GM23338 (cell line): ENCODE data around the gene TLR9.

Experiments used
- CREB1 ChIP-seq: fragments of 250-450 bp; sonication (Bioruptor Pico); IDR thresholded peaks from 2 replicates; pipeline ENCODE4 v1.5.0; 2020; ENCODE audit warnings: low read depth, mild to moderate bottlenecking, moderate library complexity
- EZH2 ChIP-seq: fragments of 200-600 bp; sonication (generic); IDR thresholded peaks from one replicate; pipeline ENCODE4 v1.8.0; 2017; ENCODE audit warnings: antibody characterized with exemption, mild to moderate bottlenecking, low read depth; ENCODE audit not compliant: unreplicated experiment
- EZH2phosphoT487 ChIP-seq: fragments of 200-600 bp; sonication (generic); IDR thresholded peaks from one replicate; pipeline ENCODE4 v1.8.1; 2018; ENCODE audit warnings: antibody characterized with exemption; ENCODE audit not compliant: unreplicated experiment
- JUNB ChIP-seq: IDR thresholded peaks from one replicate; pipeline ENCODE4 v1.6.1; 2016; ENCODE audit warnings: antibody characterized with exemption; ENCODE audit not compliant: unreplicated experiment
- POLR2AphosphoS5 ChIP-seq: IDR thresholded peaks from 2 replicates; pipeline ENCODE4 v1.6.1; 2016; ENCODE audit warnings: antibody characterized with exemption, low read depth
- ZNF331 ChIP-seq: fragments of 250-450 bp; sonication (Bioruptor Pico); IDR thresholded peaks from 2 replicates; pipeline ENCODE4 v1.5.0; 2020; ENCODE audit warnings: low read depth, mild to moderate bottlenecking, moderate library complexity
- TF ChIP-seq, protein P1 (sequence below): IDR thresholded peaks from one replicate; pipeline ENCODE4 v1.6.1; 2018; ENCODE audit warnings: antibody characterized with exemption; ENCODE audit not compliant: unreplicated experiment
- TF ChIP-seq, protein P2 (sequence below), 2 experiments: fragments of 200-600 bp in 1 of 2; sonication (generic) in 1 of 2; conservative IDR thresholded peaks; 2 replicates each; pipeline versions ENCODE4 v1.5.1 to v1.6.1; 2016 to 2017; ENCODE audit warnings: antibody characterized with exemption in 2 of 2, low read depth in 2 of 2, mild to moderate bottlenecking in 2 of 2, moderate library complexity in 1 of 2
- TF ChIP-seq, protein P3 (sequence below): fragments of 250-450 bp; sonication (Bioruptor Pico); IDR thresholded peaks from 2 replicates; pipeline ENCODE4 v1.5.0; 2020; ENCODE audit warnings: mild to moderate bottlenecking, moderate library complexity

DNA sequence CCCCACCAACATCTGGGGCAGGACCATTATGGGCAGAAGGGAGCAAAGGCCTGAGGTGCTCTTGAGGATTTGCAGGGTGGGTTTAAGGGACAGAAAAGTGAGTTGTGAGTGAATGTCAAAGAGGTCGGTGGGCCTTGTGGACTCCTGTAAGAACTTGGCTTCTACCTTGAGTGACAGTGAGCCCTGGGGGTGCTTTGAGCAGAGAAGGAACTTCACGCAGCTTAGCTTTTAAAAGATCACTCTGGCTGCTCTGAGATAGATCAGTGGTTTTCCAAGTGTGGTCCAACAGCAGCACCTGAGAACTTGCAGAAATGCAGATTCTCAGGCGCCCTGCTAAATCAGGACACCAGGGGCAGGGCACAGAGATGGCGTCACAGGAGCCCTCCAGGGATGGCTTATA lies 42.8 kb downstream of the TLR9 start:
- TF ChIP-seq, protein P1, sequence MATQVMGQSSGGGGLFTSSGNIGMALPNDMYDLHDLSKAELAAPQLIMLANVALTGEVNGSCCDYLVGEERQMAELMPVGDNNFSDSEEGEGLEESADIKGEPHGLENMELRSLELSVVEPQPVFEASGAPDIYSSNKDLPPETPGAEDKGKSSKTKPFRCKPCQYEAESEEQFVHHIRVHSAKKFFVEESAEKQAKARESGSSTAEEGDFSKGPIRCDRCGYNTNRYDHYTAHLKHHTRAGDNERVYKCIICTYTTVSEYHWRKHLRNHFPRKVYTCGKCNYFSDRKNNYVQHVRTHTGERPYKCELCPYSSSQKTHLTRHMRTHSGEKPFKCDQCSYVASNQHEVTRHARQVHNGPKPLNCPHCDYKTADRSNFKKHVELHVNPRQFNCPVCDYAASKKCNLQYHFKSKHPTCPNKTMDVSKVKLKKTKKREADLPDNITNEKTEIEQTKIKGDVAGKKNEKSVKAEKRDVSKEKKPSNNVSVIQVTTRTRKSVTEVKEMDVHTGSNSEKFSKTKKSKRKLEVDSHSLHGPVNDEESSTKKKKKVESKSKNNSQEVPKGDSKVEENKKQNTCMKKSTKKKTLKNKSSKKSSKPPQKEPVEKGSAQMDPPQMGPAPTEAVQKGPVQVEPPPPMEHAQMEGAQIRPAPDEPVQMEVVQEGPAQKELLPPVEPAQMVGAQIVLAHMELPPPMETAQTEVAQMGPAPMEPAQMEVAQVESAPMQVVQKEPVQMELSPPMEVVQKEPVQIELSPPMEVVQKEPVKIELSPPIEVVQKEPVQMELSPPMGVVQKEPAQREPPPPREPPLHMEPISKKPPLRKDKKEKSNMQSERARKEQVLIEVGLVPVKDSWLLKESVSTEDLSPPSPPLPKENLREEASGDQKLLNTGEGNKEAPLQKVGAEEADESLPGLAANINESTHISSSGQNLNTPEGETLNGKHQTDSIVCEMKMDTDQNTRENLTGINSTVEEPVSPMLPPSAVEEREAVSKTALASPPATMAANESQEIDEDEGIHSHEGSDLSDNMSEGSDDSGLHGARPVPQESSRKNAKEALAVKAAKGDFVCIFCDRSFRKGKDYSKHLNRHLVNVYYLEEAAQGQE: no peak
- TF ChIP-seq EZH2 (no peak), EZH2phosphoT487 (no peak), ZNF331 (CRISPR knock-in tag) (no peak), POLR2AphosphoS5 (no peak), JUNB (no peak), CREB1 (CRISPR knock-in tag) (no peak)
- TF ChIP-seq, protein P2, sequence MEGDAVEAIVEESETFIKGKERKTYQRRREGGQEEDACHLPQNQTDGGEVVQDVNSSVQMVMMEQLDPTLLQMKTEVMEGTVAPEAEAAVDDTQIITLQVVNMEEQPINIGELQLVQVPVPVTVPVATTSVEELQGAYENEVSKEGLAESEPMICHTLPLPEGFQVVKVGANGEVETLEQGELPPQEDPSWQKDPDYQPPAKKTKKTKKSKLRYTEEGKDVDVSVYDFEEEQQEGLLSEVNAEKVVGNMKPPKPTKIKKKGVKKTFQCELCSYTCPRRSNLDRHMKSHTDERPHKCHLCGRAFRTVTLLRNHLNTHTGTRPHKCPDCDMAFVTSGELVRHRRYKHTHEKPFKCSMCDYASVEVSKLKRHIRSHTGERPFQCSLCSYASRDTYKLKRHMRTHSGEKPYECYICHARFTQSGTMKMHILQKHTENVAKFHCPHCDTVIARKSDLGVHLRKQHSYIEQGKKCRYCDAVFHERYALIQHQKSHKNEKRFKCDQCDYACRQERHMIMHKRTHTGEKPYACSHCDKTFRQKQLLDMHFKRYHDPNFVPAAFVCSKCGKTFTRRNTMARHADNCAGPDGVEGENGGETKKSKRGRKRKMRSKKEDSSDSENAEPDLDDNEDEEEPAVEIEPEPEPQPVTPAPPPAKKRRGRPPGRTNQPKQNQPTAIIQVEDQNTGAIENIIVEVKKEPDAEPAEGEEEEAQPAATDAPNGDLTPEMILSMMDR (conservative IDR thresholded peaks at IDR 0.05; ENCODE audit: low read depth in 2 of 2): no peak
- TF ChIP-seq, protein P3, sequence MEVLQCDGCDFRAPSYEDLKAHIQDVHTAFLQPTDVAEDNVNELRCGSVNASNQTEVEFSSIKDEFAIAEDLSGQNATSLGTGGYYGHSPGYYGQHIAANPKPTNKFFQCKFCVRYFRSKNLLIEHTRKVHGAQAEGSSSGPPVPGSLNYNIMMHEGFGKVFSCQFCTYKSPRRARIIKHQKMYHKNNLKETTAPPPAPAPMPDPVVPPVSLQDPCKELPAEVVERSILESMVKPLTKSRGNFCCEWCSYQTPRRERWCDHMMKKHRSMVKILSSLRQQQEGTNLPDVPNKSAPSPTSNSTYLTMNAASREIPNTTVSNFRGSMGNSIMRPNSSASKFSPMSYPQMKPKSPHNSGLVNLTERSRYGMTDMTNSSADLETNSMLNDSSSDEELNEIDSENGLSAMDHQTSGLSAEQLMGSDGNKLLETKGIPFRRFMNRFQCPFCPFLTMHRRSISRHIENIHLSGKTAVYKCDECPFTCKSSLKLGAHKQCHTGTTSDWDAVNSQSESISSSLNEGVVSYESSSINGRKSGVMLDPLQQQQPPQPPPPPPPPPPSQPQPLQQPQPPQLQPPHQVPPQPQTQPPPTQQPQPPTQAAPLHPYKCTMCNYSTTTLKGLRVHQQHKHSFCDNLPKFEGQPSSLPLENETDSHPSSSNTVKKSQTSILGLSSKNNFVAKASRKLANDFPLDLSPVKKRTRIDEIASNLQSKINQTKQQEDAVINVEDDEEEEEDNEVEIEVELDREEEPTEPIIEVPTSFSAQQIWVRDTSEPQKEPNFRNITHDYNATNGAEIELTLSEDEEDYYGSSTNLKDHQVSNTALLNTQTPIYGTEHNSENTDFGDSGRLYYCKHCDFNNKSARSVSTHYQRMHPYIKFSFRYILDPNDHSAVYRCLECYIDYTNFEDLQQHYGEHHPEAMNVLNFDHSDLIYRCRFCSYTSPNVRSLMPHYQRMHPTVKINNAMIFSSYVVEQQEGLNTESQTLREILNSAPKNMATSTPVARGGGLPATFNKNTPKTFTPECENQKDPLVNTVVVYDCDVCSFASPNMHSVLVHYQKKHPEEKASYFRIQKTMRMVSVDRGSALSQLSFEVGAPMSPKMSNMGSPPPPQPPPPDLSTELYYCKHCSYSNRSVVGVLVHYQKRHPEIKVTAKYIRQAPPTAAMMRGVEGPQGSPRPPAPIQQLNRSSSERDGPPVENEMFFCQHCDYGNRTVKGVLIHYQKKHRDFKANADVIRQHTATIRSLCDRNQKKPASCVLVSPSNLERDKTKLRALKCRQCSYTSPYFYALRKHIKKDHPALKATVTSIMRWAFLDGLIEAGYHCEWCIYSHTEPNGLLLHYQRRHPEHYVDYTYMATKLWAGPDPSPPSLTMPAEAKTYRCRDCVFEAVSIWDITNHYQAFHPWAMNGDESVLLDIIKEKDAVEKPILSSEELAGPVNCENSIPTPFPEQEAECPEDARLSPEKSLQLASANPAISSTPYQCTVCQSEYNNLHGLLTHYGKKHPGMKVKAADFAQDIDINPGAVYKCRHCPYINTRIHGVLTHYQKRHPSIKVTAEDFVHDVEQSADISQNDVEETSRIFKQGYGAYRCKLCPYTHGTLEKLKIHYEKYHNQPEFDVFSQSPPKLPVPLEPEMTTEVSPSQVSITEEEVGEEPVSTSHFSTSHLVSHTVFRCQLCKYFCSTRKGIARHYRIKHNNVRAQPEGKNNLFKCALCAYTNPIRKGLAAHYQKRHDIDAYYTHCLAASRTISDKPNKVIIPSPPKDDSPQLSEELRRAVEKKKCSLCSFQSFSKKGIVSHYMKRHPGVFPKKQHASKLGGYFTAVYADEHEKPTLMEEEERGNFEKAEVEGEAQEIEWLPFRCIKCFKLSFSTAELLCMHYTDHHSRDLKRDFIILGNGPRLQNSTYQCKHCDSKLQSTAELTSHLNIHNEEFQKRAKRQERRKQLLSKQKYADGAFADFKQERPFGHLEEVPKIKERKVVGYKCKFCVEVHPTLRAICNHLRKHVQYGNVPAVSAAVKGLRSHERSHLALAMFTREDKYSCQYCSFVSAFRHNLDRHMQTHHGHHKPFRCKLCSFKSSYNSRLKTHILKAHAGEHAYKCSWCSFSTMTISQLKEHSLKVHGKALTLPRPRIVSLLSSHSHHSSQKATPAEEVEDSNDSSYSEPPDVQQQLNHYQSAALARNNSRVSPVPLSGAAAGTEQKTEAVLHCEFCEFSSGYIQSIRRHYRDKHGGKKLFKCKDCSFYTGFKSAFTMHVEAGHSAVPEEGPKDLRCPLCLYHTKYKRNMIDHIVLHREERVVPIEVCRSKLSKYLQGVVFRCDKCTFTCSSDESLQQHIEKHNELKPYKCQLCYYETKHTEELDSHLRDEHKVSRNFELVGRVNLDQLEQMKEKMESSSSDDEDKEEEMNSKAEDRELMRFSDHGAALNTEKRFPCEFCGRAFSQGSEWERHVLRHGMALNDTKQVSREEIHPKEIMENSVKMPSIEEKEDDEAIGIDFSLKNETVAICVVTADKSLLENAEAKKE (CRISPR knock-in tag): no peak
